HEK293 (cell line): ENCODE results near the gene FGD5.

Experiments used
- BCL11A ChIP-seq: fragments of 450-650 bp; formaldehyde crosslinking; IDR thresholded peaks from 2 replicates; pipeline ENCODE4 v1.5.1; 2016; ENCODE audit warnings: low read depth, missing biosample characterization, missing genetic modification characterization
- FEZF1 ChIP-seq: fragments of 450-650 bp; formaldehyde crosslinking; IDR thresholded peaks from 2 replicates; pipeline ENCODE4 v1.5.1; 2016; ENCODE audit warnings: missing biosample characterization, missing genetic modification characterization
- KLF8 ChIP-seq: fragments of 450-650 bp; formaldehyde crosslinking; IDR thresholded peaks from 2 replicates; pipeline ENCODE4 v1.5.1; 2016; ENCODE audit warnings: missing biosample characterization, missing genetic modification characterization
- KLF9 ChIP-seq: fragments of 450-650 bp; formaldehyde crosslinking; IDR thresholded peaks from 2 replicates; pipeline ENCODE4 v1.5.1; 2016; ENCODE audit warnings: missing biosample characterization, missing genetic modification characterization, low read depth
- ZBTB48 ChIP-seq: fragments of 450-650 bp; formaldehyde crosslinking; IDR thresholded peaks from 2 replicates; pipeline ENCODE4 v1.5.1; 2016; ENCODE audit warnings: missing biosample characterization, missing genetic modification characterization
- ZBTB8A ChIP-seq: fragments of 450-650 bp; formaldehyde crosslinking; IDR thresholded peaks from 2 replicates; pipeline ENCODE4 v1.5.1; 2016; ENCODE audit warnings: missing biosample characterization, missing genetic modification characterization
- ZFP37 ChIP-seq: fragments of 450-650 bp; formaldehyde crosslinking; IDR thresholded peaks from 2 replicates; pipeline ENCODE4 v1.5.1; 2016; ENCODE audit warnings: missing biosample characterization, missing genetic modification characterization
- ZNF112 ChIP-seq: fragments of 450-650 bp; formaldehyde crosslinking; IDR thresholded peaks from 2 replicates; pipeline ENCODE4 v1.5.0; 2017; ENCODE audit warnings: missing biosample characterization, missing genetic modification characterization
- ZNF121 ChIP-seq: fragments of 450-650 bp; formaldehyde crosslinking; IDR thresholded peaks from 2 replicates; pipeline ENCODE4 v1.5.1; 2016; ENCODE audit warnings: missing biosample characterization, missing genetic modification characterization
- ZNF174 ChIP-seq: fragments of 450-650 bp; formaldehyde crosslinking; IDR thresholded peaks from 2 replicates; pipeline ENCODE4 v1.5.0; 2017; ENCODE audit warnings: missing biosample characterization, mild to moderate bottlenecking, missing genetic modification characterization
- ZNF302 ChIP-seq: fragments of 450-650 bp; formaldehyde crosslinking; IDR thresholded peaks from 2 replicates; pipeline ENCODE4 v1.5.1; 2016; ENCODE audit warnings: missing biosample characterization, missing genetic modification characterization, low read depth
- ZNF335 ChIP-seq: fragments of 450-650 bp; formaldehyde crosslinking; conservative IDR thresholded peaks from 2 replicates; pipeline ENCODE4 v1.5.1; 2016; ENCODE audit warnings: missing biosample characterization, missing genetic modification characterization
- ZNF391 ChIP-seq: fragments of 450-650 bp; formaldehyde crosslinking; IDR thresholded peaks from 2 replicates; pipeline ENCODE4 v1.5.1; 2016; ENCODE audit warnings: low read depth, missing biosample characterization, missing genetic modification characterization, borderline replicate concordance
- ZNF404 ChIP-seq: fragments of 450-650 bp; formaldehyde crosslinking; IDR thresholded peaks from 2 replicates; pipeline ENCODE4 v1.5.1; 2017; ENCODE audit warnings: missing biosample characterization, missing genetic modification characterization
- ZNF423 ChIP-seq: fragments of 450-650 bp; formaldehyde crosslinking; IDR thresholded peaks from 2 replicates; pipeline ENCODE4 v1.5.1; 2016; ENCODE audit warnings: missing biosample characterization, missing genetic modification characterization
- ZNF48 ChIP-seq: fragments of 450-650 bp; formaldehyde crosslinking; IDR thresholded peaks from 2 replicates; pipeline ENCODE4 v1.5.1; 2016; ENCODE audit warnings: missing biosample characterization, missing genetic modification characterization
- ZNF501 ChIP-seq: fragments of 450-650 bp; formaldehyde crosslinking; IDR thresholded peaks from 2 replicates; pipeline ENCODE4 v1.5.1; 2016; ENCODE audit warnings: missing biosample characterization, missing genetic modification characterization
- ZNF549 ChIP-seq: fragments of 450-650 bp; IDR thresholded peaks from 2 replicates; pipeline ENCODE4 v1.5.1; 2018; ENCODE audit warnings: missing biosample characterization, missing genetic modification characterization, mild to moderate bottlenecking, inconsistent platforms, moderate library complexity
- ZNF626 ChIP-seq: fragments of 450-650 bp; sonication (Bioruptor Pico); formaldehyde crosslinking; IDR thresholded peaks from 2 replicates; pipeline ENCODE4 v1.5.1; 2018; ENCODE audit warnings: missing biosample characterization, missing genetic modification characterization, inconsistent platforms
- ZNF658 ChIP-seq: fragments of 450-650 bp; formaldehyde crosslinking; IDR thresholded peaks from 2 replicates; pipeline ENCODE4; 2016; ENCODE audit warnings: missing biosample characterization, missing genetic modification characterization
- ZSCAN30 ChIP-seq: fragments of 450-650 bp; IDR thresholded peaks from 2 replicates; pipeline ENCODE4 v1.5.1; 2018; ENCODE audit warnings: missing biosample characterization, mild to moderate bottlenecking, missing genetic modification characterization, moderate library complexity
- TF ChIP-seq, protein P1 (sequence below): fragments of 450-650 bp; formaldehyde crosslinking; IDR thresholded peaks from 2 replicates; pipeline ENCODE4 v1.5.1; 2016; ENCODE audit warnings: missing biosample characterization, missing genetic modification characterization
- TF ChIP-seq, protein P2 (sequence below): fragments of 450-650 bp; formaldehyde crosslinking; IDR thresholded peaks from 2 replicates; pipeline ENCODE4 v1.5.1; 2016; ENCODE audit warnings: missing biosample characterization, missing genetic modification characterization
- TF ChIP-seq, protein P3 (sequence below): fragments of 450-650 bp; formaldehyde crosslinking; IDR thresholded peaks from 2 replicates; pipeline ENCODE4 v1.5.1; 2016; ENCODE audit warnings: missing biosample characterization, missing genetic modification characterization
- TF ChIP-seq, protein P4 (sequence below): fragments of 450-650 bp; formaldehyde crosslinking; IDR thresholded peaks from 2 replicates; pipeline ENCODE4 v1.5.1; 2016; ENCODE audit warnings: missing biosample characterization, missing genetic modification characterization, borderline replicate concordance
- TF ChIP-seq, protein P5 (sequence below): fragments of 450-650 bp; formaldehyde crosslinking; IDR thresholded peaks from 2 replicates; pipeline ENCODE4 v1.5.1; 2016; ENCODE audit warnings: missing biosample characterization, missing genetic modification characterization
- TF ChIP-seq, protein P6 (sequence below): fragments of 450-650 bp; formaldehyde crosslinking; IDR thresholded peaks from 2 replicates; pipeline ENCODE4 v1.5.1; 2016; ENCODE audit warnings: missing biosample characterization, missing genetic modification characterization, low read depth

The FGD5 gene

DNA sequence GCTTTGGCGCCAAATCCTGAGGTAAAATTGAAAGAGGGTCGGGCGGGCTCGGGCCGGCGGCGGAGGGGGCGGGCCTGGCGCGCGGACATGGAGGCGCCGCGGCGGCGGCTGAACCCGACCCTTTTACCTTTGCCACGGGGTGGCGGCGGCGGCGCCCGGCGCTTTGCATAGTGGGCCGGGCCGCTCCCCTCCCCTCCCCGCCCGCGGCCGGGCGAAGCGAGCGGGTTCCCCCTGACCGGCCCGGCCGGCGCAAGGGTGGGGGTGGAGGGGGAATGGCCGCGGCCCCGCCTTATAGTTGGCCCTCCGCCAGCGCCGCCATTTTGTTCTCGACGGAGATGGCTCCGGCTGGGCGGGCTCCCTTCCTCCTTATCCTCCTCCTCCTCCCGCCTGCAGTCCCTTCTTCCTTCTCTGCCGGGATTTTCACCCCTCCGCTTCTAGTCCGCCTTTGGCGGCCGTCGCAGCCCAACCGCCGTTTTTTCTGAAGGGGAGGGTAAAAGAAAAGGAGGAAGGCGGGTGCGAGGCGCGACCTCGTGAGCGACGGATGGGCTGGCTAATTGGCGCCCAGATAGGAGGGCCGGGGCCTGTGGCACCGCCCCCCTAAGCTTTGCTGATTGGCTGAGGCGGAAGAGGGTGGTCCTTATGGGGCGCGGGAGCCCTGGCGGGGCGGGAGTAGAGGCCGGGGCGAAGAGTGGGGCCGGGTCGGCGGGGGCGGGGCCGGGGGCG is 129.3 kb downstream of the FGD5 start (continued):
- TF ChIP-seq, protein P1, sequence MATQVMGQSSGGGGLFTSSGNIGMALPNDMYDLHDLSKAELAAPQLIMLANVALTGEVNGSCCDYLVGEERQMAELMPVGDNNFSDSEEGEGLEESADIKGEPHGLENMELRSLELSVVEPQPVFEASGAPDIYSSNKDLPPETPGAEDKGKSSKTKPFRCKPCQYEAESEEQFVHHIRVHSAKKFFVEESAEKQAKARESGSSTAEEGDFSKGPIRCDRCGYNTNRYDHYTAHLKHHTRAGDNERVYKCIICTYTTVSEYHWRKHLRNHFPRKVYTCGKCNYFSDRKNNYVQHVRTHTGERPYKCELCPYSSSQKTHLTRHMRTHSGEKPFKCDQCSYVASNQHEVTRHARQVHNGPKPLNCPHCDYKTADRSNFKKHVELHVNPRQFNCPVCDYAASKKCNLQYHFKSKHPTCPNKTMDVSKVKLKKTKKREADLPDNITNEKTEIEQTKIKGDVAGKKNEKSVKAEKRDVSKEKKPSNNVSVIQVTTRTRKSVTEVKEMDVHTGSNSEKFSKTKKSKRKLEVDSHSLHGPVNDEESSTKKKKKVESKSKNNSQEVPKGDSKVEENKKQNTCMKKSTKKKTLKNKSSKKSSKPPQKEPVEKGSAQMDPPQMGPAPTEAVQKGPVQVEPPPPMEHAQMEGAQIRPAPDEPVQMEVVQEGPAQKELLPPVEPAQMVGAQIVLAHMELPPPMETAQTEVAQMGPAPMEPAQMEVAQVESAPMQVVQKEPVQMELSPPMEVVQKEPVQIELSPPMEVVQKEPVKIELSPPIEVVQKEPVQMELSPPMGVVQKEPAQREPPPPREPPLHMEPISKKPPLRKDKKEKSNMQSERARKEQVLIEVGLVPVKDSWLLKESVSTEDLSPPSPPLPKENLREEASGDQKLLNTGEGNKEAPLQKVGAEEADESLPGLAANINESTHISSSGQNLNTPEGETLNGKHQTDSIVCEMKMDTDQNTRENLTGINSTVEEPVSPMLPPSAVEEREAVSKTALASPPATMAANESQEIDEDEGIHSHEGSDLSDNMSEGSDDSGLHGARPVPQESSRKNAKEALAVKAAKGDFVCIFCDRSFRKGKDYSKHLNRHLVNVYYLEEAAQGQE (tag by site-specific recombination): no peak
- TF ChIP-seq ZNF404 (no peak), FEZF1 (tag by site-specific recombination) (no peak), BCL11A (tag by site-specific recombination) (no peak), ZNF549 (no peak), ZNF48 (tag by site-specific recombination) (no peak), KLF8 (tag by site-specific recombination) (peak; percentile 96), ZFP37 (tag by site-specific recombination) (no peak), ZNF626 (tag by site-specific recombination) (0 out of 2 replicates have a peak, but pooled peaks have one; percentile 17), ZBTB48 (tag by site-specific recombination) (no peak), ZNF391 (tag by site-specific recombination) (peak; percentile 82), ZNF121 (tag by site-specific recombination) (no peak), ZBTB8A (peak; percentile 52), ZNF658 (no peak), ZNF302 (no peak), ZNF501 (tag by site-specific recombination) (no peak; the same call in 1 of the 2 replicates), ZSCAN30 (tag by site-specific recombination) (no peak; the same call in none of the 2 replicates), ZNF112 (no peak), ZNF174 (tag by site-specific recombination) (no peak), ZNF335 (tag by site-specific recombination) (peak; percentile 87), ZNF423 (tag by site-specific recombination) (no peak), KLF9 (no peak; the same call in 1 of the 2 replicates)
- TF ChIP-seq, protein P2, sequence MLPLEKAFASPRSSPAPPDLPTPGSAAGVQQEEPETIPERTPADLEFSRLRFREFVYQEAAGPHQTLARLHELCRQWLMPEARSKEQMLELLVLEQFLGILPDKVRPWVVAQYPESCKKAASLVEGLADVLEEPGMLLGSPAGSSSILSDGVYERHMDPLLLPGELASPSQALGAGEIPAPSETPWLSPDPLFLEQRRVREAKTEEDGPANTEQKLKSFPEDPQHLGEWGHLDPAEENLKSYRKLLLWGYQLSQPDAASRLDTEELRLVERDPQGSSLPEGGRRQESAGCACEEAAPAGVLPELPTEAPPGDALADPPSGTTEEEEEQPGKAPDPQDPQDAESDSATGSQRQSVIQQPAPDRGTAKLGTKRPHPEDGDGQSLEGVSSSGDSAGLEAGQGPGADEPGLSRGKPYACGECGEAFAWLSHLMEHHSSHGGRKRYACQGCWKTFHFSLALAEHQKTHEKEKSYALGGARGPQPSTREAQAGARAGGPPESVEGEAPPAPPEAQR (tag by site-specific recombination): no peak
- TF ChIP-seq, protein P3, sequence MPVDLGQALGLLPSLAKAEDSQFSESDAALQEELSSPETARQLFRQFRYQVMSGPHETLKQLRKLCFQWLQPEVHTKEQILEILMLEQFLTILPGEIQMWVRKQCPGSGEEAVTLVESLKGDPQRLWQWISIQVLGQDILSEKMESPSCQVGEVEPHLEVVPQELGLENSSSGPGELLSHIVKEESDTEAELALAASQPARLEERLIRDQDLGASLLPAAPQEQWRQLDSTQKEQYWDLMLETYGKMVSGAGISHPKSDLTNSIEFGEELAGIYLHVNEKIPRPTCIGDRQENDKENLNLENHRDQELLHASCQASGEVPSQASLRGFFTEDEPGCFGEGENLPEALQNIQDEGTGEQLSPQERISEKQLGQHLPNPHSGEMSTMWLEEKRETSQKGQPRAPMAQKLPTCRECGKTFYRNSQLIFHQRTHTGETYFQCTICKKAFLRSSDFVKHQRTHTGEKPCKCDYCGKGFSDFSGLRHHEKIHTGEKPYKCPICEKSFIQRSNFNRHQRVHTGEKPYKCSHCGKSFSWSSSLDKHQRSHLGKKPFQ (tag by site-specific recombination): no peak
- TF ChIP-seq, protein P4, sequence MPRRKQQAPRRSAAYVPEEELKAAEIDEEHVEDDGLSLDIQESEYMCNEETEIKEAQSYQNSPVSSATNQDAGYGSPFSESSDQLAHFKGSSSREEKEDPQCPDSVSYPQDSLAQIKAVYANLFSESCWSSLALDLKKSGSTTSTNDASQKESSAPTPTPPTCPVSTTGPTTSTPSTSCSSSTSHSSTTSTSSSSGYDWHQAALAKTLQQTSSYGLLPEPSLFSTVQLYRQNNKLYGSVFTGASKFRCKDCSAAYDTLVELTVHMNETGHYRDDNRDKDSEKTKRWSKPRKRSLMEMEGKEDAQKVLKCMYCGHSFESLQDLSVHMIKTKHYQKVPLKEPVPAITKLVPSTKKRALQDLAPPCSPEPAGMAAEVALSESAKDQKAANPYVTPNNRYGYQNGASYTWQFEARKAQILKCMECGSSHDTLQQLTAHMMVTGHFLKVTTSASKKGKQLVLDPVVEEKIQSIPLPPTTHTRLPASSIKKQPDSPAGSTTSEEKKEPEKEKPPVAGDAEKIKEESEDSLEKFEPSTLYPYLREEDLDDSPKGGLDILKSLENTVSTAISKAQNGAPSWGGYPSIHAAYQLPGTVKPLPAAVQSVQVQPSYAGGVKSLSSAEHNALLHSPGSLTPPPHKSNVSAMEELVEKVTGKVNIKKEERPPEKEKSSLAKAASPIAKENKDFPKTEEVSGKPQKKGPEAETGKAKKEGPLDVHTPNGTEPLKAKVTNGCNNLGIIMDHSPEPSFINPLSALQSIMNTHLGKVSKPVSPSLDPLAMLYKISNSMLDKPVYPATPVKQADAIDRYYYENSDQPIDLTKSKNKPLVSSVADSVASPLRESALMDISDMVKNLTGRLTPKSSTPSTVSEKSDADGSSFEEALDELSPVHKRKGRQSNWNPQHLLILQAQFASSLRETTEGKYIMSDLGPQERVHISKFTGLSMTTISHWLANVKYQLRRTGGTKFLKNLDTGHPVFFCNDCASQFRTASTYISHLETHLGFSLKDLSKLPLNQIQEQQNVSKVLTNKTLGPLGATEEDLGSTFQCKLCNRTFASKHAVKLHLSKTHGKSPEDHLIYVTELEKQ (tag by site-specific recombination): no peak
- TF ChIP-seq, protein P5, sequence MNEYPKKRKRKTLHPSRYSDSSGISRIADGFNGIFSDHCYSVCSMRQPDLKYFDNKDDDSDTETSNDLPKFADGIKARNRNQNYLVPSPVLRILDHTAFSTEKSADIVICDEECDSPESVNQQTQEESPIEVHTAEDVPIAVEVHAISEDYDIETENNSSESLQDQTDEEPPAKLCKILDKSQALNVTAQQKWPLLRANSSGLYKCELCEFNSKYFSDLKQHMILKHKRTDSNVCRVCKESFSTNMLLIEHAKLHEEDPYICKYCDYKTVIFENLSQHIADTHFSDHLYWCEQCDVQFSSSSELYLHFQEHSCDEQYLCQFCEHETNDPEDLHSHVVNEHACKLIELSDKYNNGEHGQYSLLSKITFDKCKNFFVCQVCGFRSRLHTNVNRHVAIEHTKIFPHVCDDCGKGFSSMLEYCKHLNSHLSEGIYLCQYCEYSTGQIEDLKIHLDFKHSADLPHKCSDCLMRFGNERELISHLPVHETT (tag by site-specific recombination): peak; percentile 65; the same call in 1 of the 2 replicates
- TF ChIP-seq, protein P6, sequence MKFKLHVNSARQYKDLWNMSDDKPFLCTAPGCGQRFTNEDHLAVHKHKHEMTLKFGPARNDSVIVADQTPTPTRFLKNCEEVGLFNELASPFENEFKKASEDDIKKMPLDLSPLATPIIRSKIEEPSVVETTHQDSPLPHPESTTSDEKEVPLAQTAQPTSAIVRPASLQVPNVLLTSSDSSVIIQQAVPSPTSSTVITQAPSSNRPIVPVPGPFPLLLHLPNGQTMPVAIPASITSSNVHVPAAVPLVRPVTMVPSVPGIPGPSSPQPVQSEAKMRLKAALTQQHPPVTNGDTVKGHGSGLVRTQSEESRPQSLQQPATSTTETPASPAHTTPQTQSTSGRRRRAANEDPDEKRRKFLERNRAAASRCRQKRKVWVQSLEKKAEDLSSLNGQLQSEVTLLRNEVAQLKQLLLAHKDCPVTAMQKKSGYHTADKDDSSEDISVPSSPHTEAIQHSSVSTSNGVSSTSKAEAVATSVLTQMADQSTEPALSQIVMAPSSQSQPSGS (tag by site-specific recombination): no peak
